Dendritic cell treated with granulocyte-macrophage colony-stimulating factor and Interleukin-4, amounts not matched to agents 40 ng/mL and 50 ng/mL, for 4 days (primary cell): Measurements from ENCODE around the gene SLC5A10.
"Not testable (repeated sequence)": the region's sequence is repeated elsewhere in the genome, so short reads cannot be mapped to it uniquely, and the experiment has no call there.

ENCODE experiments used
- H3K27ac Mint-ChIP-seq: one replicate; pipeline ENCODE4 v1.8.0; 2022; ENCODE audit warnings: mild to moderate bottlenecking, mixed read lengths
- H3K27me3 Mint-ChIP-seq: one replicate; pipeline ENCODE4 v1.8.0; 2022; ENCODE audit warnings: mild to moderate bottlenecking, mixed read lengths
- H3K36me3 Mint-ChIP-seq: one replicate; pipeline ENCODE4 v1.8.0; 2022; ENCODE audit warnings: low read depth, mixed read lengths
- H3K4me1 Mint-ChIP-seq: one replicate; pipeline ENCODE4 v1.8.0; 2022; ENCODE audit warnings: low read depth, mixed read lengths
- H3K4me3 Mint-ChIP-seq: one replicate; pipeline ENCODE4 v1.8.0; 2022; ENCODE audit warnings: mild to moderate bottlenecking, moderate library complexity, mixed read lengths
- H3K9me3 Mint-ChIP-seq: one replicate; pipeline ENCODE4 v1.8.0; 2022; ENCODE audit warnings: mixed read lengths
- intact Hi-C: fragments of 100-400 bp; cut with micrococcal nuclease; formaldehyde crosslinking; loops from one replicate; pipeline ENCODE4 v1.15.0; 2022

The SLC5A10 gene

DNA sequence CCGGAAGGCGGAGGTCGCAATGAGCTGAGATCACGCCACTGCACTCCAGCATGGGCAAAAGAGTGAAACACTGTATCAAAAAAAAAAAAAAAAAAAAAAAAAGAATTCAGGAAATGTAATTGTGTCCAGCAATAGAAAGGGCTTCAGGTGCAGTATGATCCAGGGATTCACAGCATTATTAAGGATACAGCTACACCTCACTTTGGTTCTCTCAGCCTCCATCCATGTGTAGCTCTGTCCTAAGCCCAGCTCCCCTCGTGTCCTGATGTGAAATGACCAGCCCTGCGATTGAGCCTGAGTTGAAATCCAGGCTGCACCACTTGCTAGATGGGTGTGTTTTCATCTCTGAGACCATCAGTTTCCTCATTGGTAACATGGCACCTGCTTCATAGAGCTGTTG lies 3.0 kb downstream of the SLC5A10 start:
- Mint-ChIP-seq H3K9me3 (no peaks in the 10 kb centered on the region), H3K4me1 (no peaks in the 10 kb centered on the region), H3K36me3 (no peaks in the 10 kb centered on the region), H3K4me3 (no peak overlapping the region), H3K27me3 (peaks cover 5% of the 10 kb centered on the region), H3K27ac (no peak overlapping the region)
- intact Hi-C loops = no loop called here

DNA sequence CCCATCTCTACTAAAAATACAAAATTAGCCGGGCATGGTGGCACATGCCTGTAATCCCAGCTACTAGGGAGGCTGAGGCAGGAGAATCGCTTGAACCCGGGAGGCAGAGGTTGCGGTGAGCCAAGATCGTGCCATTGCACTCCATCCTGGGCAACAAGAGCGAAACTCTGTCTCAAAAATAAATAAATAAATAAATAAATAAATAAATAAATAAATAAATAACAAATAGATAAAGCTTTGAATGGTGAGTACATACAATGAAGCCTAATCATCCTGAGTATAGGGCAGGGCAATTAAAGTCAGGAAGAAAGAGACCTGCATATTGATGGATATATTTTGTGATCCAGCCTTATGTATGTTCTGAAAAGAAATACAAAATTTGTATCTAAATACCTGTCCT lies 4.1 kb downstream of the SLC5A10 start:
- H3K27ac Mint-ChIP-seq, intact Hi-C loops, H3K27me3 Mint-ChIP-seq, H3K9me3 Mint-ChIP-seq, H3K36me3 Mint-ChIP-seq, H3K4me1 Mint-ChIP-seq, H3K4me3 Mint-ChIP-seq: not testable (repeated sequence)

DNA sequence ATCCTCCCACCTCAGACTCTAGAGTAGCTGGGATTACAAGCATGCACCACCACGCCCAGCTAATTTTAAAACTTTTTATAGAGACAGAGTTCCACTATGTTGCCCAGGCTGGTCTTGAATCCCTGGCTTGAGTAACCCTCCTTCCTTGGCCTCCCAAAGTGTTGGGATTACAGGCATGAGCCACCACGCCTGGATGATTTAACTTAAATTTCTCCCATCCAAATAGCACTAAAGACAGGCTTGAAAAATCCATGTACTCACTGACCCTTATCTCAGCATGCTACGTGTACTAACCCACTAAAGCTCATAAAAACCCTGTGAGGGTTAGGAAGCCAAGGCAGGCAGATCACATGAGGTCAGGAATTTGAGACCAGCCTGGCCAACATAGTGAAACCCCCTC lies 4.6 kb downstream of the SLC5A10 start:
- Mint-ChIP-seq H3K27ac (no peak overlapping the region), H3K36me3 (no peaks in the 10 kb centered on the region), H3K4me3 (no peak overlapping the region), H3K4me1 (no peaks in the 10 kb centered on the region), H3K9me3 (no peaks in the 10 kb centered on the region), H3K27me3 (peaks cover 2% of the 10 kb centered on the region)
- intact Hi-C loops = no loop called here

DNA sequence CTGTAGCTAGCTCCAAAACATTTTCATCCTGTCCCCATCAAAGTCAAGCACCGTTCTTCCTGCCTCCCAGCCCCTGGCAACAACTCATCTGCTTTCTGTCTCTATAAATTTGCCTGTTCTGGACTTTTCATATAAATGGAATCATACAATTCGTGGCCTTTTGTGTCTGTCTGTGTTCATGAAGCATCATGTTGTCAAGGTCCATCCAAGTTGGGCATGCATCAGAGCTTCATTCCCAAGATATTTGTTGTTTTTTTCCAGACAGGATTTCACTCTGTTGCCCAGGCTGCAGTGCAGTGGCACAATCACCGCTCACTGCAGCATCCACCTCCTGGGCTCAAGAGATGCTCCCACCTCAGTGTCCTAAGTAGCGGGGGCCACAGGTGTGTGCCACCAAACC lies 5.9 kb downstream of the SLC5A10 start:
- Mint-ChIP-seq H3K36me3 (no peaks in the 10 kb centered on the region), H3K27ac (no peak overlapping the region), H3K9me3 (no peaks in the 10 kb centered on the region), H3K4me1 (no peaks in the 10 kb centered on the region), H3K27me3 (peaks cover 4% of the 10 kb centered on the region), H3K4me3 (no peak overlapping the region)
- intact Hi-C loops = no loop called here

DNA sequence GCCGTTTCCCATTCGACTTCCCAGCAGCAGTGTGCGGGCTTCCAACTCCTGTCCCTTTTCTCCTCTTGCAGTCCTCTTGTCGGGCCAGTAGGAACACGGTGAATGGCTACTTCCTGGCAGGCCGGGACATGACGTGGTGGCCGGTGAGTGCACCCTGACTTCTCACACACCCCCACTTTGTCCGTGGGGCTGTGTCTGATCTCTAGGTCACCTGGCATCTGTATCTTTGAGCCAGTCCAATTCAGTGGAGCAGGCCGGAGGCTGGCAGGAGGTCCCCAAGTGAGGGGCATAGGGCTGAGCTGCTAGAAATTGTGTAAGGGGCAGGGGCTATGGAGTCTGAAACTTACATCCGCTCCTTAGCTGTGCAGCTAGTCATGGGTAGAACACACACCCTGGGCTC lies 6.6 kb downstream of the SLC5A10 start:
- Mint-ChIP-seq H3K4me1 (no peaks in the 10 kb centered on the region), H3K27me3 (peaks cover 4% of the 10 kb centered on the region), H3K9me3 (no peaks in the 10 kb centered on the region), H3K4me3 (no peak overlapping the region), H3K36me3 (no peaks in the 10 kb centered on the region), H3K27ac (no peak overlapping the region)
- intact Hi-C loops = no loop called here

DNA sequence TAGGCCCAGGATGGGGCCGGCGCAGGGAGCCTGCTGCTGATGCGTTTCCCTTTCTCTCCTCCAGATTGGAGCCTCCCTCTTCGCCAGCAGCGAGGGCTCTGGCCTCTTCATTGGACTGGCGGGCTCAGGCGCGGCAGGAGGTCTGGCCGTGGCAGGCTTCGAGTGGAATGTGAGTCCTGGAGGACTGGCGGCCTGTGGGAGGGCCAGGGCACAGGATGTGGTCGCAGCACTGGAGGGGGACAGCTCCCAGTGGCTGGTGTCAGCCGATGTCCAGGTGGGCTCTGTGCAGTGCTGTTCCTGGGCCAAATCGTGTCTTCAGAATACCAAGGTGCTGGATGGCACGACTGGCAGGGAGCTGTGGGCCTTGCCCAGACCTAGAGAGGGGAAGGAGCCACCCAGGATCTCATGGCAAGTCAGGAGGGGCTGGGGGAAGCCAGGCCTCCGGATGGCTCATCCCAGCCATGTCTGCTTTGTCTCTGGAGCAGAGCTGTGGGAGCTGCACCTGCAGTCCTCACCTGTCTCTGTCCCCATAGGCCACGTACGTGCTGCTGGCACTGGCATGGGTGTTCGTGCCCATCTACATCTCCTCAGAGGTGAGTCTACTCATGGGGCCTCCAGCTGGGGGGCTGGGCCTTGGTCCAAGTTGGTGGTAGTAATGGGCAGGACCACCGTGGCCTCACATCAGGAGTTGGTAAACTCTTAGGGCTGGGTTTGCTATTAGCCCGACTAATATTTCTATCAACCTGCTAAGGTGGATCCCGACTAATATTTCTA lies 7.3 kb downstream of the SLC5A10 start:
- Mint-ChIP-seq H3K36me3 (no peaks in the 10 kb centered on the region), H3K9me3 (no peaks in the 10 kb centered on the region), H3K4me3 (no peak overlapping the region), H3K4me1 (no peaks in the 10 kb centered on the region), H3K27me3 (peaks cover 4% of the 10 kb centered on the region), H3K27ac (no peak overlapping the region)
- intact Hi-C loops = no loop called here

DNA sequence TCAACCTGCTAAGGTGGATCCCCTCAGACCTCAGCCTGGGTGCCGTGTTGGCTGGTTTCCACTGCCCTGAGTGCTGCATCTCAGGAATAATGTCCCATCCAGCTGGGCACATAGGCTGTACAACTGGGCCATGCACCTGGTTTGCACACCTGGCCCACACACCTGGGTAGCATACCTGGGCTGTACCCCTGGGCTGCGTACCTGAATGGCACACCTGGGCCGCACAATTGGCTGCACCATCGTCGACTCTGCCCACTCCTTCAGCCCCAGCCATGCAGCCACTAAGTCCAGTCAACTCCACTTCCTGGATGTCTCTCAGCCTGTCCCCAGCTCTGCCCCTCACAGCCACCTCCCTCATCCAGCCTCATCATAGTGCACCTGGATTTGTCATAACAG lies 7.9 kb downstream of the SLC5A10 start:
- Mint-ChIP-seq H3K9me3 (no peaks in the 10 kb centered on the region), H3K4me3 (no peak overlapping the region), H3K27me3 (peaks cover 4% of the 10 kb centered on the region), H3K27ac (no peak overlapping the region), H3K4me1 (peaks cover under 1% of the 10 kb centered on the region), H3K36me3 (no peaks in the 10 kb centered on the region)
- intact Hi-C loops = no loop called here

DNA sequence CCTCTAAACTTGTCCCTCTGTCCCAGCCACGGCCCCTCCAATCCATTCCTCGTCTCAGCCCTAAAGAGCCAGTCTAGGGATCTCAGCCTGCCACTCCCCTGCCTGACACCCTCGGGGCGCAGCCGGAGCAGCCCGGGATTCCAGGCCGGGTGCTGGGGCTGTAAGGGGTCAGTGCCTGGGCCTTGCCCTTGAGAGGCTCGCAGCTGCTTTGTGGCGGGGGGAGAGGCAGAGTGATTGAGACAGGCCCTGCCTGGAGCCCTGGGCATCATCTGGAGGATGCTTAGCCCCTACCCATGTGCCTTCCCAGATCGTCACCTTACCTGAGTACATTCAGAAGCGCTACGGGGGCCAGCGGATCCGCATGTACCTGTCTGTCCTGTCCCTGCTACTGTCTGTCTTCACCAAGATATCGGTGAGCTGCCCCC lies 8.3 kb downstream of the SLC5A10 start:
- Mint-ChIP-seq H3K4me3 (no peak overlapping the region), H3K4me1 (peaks cover 5% of the 10 kb centered on the region)

DNA sequence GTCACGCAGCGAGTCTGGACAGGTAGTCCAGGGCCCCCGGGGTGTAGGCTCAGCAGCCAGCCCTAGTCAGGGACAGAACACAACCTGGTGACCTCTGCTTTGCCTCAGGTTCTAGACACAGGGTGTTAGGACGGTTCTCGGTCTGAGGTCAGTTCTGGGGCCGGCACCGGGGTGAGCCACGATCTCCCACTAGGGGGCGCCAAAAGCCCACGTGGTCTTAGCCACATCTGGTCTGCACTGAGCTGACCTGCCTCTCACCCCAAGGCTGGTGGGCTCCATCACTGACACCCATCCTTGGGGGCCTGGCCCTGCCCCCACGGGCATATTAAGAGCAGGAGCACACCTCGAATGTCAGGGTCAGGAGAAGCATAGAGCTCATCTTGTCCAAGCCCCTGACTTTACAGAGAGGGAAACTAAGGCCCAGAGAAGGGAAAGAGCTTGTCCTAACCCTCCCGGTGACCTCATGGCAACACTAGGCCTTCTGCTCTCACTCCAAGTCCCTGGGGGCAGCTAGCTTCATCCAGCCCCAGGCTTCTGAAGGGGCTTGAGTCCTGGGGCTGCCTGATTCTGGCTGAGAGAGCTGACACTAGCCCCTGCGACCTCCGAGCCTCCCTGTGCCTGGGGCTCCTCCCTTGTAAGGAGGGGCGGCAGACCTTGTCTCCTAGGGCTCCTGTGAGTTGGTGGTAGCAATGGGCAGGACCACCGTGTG lies 9.0 kb downstream of the SLC5A10 start:
- Mint-ChIP-seq H3K27me3 (peaks cover 4% of the 10 kb centered on the region), H3K36me3 (no peaks in the 10 kb centered on the region), H3K27ac (no peak overlapping the region), H3K4me3 (no peak overlapping the region), H3K9me3 (no peaks in the 10 kb centered on the region), H3K4me1 (peaks cover 5% of the 10 kb centered on the region)
- intact Hi-C loops = no loop called here

More for the DNA sequence above, 8.3 kb downstream of the SLC5A10 start:
- peaks cover 4% of the 10 kb centered on the region for H3K27me3 Mint-ChIP-seq
- no peak overlapping the region for H3K27ac Mint-ChIP-seq
- H3K9me3 Mint-ChIP-seq = no peaks in the 10 kb centered on the region
- no peaks in the 10 kb centered on the region for H3K36me3 Mint-ChIP-seq
- intact Hi-C loops = no loop called here

DNA sequence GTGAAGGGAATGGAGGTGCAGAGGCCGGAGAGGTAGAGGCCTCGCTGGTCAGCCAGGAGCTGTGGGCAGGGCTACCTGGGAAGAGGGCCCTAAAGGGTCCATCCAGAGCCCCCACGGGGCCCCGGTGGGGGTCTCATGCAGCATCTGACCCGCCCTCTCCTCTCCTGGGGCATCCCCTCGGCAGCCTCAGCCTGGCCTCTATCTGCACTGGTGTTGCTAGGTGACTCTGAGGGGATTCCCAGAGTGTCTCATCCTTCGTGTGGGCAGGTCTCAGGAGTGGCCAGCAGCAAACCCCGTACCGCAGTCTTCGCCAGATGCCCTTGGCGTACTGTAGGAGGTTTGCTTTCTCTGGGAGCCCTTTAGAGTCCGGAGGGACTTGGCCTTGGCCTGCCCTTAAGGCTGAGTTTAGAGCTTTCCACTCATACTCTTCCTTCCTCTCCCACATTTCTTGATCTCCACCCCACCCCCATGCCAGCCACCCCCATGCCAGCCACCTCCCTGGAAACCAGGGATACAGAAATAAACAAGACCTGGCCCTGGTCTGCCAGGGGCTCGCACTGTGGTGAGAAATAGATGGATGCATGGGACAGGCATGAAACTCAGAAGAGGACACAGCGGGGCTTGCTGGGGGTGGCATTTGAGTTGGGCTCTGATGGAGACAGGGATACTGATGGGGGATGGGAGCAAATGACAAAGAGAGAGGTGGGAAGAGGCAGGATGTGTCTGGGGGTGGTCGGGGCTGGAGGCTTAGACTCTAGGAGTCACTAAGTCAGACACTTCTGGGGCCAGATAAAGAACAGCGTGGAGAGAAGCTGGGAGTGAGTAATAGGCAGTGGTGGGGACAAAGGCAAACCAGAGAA lies 9.9 kb downstream of the SLC5A10 start:
- Mint-ChIP-seq H3K4me3 (no peak overlapping the region), H3K27ac (no peak overlapping the region), H3K27me3 (peaks cover 4% of the 10 kb centered on the region), H3K9me3 (no peaks in the 10 kb centered on the region), H3K36me3 (no peaks in the 10 kb centered on the region), H3K4me1 (peaks cover 5% of the 10 kb centered on the region)
- intact Hi-C loops = no loop called here

DNA sequence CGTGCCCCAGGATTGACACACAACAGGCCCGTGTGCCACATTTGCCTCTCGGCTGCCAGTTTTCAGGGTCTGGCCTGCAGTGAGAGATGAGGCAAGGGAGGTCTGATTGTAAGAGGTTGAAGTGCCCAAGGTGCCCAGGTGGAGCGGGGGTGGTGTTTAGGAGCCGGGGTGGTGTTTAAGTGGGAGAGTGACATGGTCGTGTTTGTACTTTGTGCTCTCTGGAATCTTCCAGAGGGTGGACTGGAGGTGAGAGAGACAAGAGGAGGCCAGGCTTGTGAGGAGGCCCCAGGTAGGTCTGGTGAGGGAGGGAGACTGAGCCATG lies 10.5 kb downstream of the SLC5A10 start:
- H3K36me3 Mint-ChIP-seq = no peaks in the 10 kb centered on the region
- intact Hi-C loops = no loop called here
- no peak overlapping the region for H3K27ac Mint-ChIP-seq
- H3K4me1 Mint-ChIP-seq = peaks cover 5% of the 10 kb centered on the region
- H3K27me3 Mint-ChIP-seq = peaks cover 4% of the 10 kb centered on the region
- no peaks in the 10 kb centered on the region for H3K9me3 Mint-ChIP-seq
- H3K4me3 Mint-ChIP-seq = no peak overlapping the region

DNA sequence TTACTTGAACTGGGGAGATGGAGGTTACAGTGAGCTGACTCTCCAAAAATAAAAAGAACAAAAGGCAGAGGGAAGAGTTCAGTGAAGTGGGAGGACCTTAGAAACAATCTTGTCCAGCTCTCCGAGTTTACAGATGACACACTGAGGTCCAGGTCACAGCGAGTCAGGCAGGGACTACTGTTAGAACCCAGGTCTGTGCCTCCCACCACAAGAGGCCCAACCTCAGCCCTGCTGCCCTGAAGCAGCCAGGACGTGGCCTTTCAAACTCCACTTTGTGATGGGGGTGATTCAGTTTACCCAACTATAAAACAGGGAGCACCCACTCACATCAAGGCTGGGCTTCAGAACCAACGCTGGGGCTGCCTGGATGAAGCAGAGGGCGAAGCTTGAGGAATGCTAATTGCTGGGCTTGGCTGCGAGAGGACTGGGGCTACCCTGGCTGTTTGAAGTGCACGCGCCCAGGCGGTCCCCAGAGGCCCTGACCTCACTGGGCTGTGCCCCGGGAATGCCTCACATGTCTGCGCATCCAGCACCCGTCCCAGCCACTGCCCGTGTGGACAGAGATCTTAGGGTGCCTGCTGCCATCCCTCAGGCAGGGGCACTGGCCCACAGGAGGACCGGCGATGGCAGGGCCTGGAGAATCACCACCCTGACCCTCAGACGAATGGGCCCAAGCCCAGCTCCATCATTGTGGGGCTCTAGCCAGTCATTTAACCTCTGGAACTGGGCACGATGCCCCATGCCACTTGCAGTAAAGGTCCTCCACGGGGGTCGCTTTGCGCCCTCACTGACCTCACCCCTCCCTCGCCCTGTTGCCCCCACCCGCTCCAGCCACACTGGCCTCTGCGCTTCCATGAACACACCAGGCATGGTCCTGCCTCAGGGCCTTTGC lies 11.4 kb downstream of the SLC5A10 start:
- Mint-ChIP-seq H3K27ac (no peak overlapping the region), H3K36me3 (no peaks in the 10 kb centered on the region), H3K4me1 (peaks cover 5% of the 10 kb centered on the region), H3K4me3 (no peak overlapping the region), H3K27me3 (peaks cover 7% of the 10 kb centered on the region), H3K9me3 (no peaks in the 10 kb centered on the region)
- intact Hi-C loops = no loop called here

DNA sequence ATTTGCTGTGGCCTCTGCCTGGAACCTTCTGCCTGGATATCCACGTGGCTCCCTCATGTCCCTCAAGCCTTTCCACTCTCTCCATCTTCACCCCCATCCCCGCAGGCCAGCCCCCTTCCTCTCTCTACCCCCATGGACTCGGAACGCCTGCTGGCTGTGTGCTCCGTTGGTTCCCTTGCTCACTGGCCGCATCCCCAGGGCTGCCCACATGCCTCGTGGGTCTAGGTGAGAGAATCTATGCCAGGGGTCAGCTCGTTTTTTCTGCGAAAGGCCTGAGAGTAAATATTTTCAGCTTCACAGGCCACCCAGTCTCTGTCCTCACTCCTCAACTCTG lies 12.0 kb downstream of the SLC5A10 start:
- Mint-ChIP-seq H3K27ac (no peak overlapping the region), H3K36me3 (no peaks in the 10 kb centered on the region), H3K4me3 (no peak overlapping the region), H3K27me3 (peaks cover 8% of the 10 kb centered on the region), H3K9me3 (no peaks in the 10 kb centered on the region), H3K4me1 (peaks cover 7% of the 10 kb centered on the region)
- intact Hi-C loops = no loop called here
